Kidney epithelial cell (primary cell): ENCODE results near the gene RXRA. TPM values are rescaled to one million over a fixed set of nuclear protein-coding genes. Genes with fewer than 3 reads are reported as not detected.

ENCODE experiments used
- DNase-seq: peaks from one replicate; pipeline ENCODE4 v3.0.0-alpha.2; 2010; ENCODE audit warnings: low read depth
- H3K27me3 ChIP-seq: 2 replicates; pipeline ENCODE4 v1.6.0; 2011; ENCODE audit warnings: low read length; ENCODE audit not compliant: control insufficient read depth, insufficient read depth
- H3K36me3 ChIP-seq: 2 replicates; pipeline ENCODE4 v1.5.1; 2011; ENCODE audit warnings: low read length; ENCODE audit not compliant: control insufficient read depth, insufficient read depth
- H3K4me3 ChIP-seq: 2 replicates; pipeline ENCODE4 v1.5.1; 2011; ENCODE audit warnings: low read depth, mild to moderate bottlenecking, control low read depth, low read length
- total RNA-seq: library from RNA; depleted of rRNA; stranded (reverse); fragments of >200 nt; gene quantifications from 2 replicates; pipeline ENCODE4 v1.2.3, GENCODE V29; 2015
- TF ChIP-seq, protein P1 (sequence below): IDR thresholded peaks from 2 replicates; pipeline ENCODE4 v1.5.1; 2011; ENCODE audit warnings: mild to moderate bottlenecking, moderate library complexity, low read length, control low read depth, inconsistent platforms; ENCODE audit not compliant: insufficient read depth, poor library complexity, severe bottlenecking

RXRA gene
- total RNA-seq, 1 donor from 2014 or later = 15.0 TPM

DNA sequence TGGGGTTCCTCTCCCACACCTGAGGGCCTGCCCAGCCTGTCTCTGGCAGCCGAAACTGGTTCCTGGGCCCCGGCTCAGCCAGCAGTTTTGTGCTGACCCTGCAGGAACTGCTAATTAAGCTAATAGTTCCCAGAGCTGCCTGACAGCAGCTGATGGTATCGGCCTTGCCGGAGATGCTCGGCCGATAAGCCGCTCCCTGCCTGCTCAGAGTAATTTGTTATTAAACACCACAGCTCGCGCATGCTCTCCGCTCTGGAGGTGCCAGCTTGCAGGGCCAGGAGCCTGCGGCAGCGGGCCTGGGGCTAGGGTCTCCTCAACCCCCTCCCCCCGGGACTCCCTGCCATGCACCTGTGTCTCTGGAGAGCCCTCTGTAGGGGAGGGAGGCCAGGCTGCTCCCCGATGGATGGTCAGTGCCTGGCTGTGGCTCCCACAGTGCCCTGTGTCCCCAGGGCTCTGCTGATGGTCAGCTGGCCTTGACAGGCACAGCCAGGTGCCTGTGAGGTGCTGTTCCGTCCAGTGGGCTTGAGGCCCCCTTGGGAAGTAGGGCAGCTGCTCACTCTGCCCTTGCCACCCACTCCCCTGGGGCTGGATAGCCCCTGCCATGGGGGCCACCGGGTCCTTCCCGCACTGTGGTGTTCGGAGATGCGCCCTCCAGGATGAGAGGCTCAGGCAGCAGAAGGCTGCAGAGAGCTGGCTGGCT, 41.7 kb downstream of the RXRA start:
- no peak for DNase-seq
- H3K36me3 ChIP-seq = no peaks in the 10 kb centered on the region
- TF ChIP-seq, protein P1, sequence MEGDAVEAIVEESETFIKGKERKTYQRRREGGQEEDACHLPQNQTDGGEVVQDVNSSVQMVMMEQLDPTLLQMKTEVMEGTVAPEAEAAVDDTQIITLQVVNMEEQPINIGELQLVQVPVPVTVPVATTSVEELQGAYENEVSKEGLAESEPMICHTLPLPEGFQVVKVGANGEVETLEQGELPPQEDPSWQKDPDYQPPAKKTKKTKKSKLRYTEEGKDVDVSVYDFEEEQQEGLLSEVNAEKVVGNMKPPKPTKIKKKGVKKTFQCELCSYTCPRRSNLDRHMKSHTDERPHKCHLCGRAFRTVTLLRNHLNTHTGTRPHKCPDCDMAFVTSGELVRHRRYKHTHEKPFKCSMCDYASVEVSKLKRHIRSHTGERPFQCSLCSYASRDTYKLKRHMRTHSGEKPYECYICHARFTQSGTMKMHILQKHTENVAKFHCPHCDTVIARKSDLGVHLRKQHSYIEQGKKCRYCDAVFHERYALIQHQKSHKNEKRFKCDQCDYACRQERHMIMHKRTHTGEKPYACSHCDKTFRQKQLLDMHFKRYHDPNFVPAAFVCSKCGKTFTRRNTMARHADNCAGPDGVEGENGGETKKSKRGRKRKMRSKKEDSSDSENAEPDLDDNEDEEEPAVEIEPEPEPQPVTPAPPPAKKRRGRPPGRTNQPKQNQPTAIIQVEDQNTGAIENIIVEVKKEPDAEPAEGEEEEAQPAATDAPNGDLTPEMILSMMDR = no peak
- no peaks in the 10 kb centered on the region for H3K27me3 ChIP-seq
- H3K4me3 ChIP-seq = no peak overlapping the region

DNA sequence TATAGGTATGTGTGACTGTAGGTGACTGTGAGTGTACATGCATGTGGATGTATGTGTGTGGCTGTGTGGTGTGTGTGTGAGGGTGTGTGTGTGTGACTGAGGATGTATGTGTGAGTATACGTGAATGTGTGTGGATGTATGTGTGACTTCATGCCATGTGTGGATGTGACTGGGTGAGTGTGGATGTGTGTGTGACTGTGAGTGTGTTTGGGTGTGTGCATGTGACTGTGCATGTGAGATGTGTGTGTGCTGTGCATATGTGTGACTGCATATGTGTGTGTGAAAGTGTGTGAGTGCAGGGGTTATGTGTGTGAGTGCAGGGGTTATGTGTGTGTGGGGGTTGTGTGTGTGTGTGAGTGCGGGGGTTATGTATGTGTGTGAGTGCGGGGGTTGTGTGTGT, 42.3 kb downstream of the RXRA start:
- TF ChIP-seq, protein P1 = no peak
- H3K4me3 ChIP-seq = no peak overlapping the region
- DNase-seq = no peak
- H3K36me3 ChIP-seq = no peaks in the 10 kb centered on the region
- H3K27me3 ChIP-seq = no peaks in the 10 kb centered on the region

DNA sequence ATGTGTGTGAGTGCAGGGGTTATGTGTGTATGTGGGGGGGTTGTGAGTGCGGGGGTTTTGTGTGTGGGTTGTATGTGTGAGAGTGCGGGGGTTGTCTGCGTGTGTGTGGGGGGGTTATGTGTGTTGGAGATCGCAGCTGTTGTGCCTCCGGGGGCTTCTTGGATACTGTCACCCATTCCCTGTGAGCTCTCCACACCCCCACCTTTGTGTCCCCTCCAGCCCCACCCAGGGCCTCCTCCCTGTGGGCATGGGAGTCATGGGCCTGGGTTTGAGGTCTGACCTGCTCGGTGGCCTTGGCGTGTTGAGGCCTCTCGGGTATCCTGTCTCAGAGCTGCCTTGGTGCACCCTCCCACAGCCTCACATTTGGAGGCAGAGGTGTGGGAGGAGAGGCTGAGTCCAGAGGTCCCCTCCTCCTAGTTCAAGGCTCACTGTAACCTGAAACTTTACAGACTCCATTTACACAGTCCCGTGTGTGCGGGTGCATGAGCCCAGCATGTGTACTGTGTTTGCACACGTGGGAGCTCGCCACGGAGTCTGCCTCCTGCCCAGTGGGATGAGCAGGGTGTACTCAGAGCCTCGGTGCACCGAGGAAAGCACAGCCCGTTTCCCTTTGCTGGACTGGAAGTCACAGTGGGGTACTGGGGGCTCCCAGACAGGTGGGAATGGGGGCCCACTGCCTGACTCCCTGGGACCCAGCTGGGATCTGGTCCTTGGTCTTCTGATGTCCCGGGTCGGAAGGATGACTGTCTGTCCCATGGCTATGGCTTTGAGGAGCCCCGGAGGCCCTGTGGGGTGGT, 43.4 kb downstream of the RXRA start:
- DNase-seq = no peak
- Histone ChIP-seq H3K4me3 (no peak overlapping the region), H3K27me3 (no peaks in the 10 kb centered on the region), H3K36me3 (no peaks in the 10 kb centered on the region)
- TF ChIP-seq, protein P1 = no peak

DNA sequence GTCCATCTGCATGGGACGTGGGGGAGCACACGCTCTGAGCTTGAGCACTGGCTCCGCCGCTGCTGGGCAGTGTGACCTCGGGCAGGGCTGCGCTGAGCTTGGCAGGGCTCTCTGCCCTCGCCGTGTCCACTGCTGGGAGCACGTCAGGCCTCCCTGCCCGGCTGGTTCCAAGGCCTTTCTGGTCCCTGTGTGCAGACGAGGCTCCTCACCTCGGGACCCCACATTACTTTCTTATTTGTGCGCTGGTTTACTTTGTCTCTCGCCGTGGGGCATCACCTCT, 43.9 kb downstream of the RXRA start:
- no peak for DNase-seq
- TF ChIP-seq, protein P1 = no peak
- H3K4me3 ChIP-seq = no peak overlapping the region

DNA sequence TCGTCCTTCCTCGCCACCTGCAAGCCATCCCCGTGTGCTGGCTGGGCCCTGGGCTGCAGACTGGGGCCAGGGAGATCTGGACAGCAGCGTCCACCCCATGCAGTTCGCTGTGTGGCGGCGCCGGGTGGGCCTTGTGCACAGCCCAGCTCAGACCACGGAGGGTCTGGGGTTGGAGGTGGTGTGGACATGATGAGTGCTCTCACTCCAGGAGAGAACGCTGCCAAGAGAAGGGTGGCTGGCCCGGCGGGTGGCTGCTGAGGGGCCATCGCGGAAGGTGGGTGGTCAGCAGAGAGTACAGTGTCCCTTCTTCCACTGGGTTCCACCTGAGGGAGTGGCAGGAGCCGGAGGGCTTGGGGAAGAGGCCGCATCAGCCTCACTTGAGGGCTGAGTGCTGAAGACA, 44.4 kb downstream of the RXRA start:
- DNase-seq = no peak
- H3K36me3 ChIP-seq = no peaks in the 10 kb centered on the region
- H3K27me3 ChIP-seq = no peaks in the 10 kb centered on the region
- TF ChIP-seq, protein P1 = no peak
- H3K4me3 ChIP-seq = no peak overlapping the region

More for the DNA sequence above, 43.9 kb downstream of the RXRA start:
- no peaks in the 10 kb centered on the region for H3K36me3 ChIP-seq
- H3K27me3 ChIP-seq = no peaks in the 10 kb centered on the region
